ENCODE measurements around the gene CDKAL1.
"Not testable (repeated sequence)": the region's sequence is repeated elsewhere in the genome, so short reads cannot be mapped to it uniquely, and the experiment has no call there.

Gene CDKAL1

DNA sequence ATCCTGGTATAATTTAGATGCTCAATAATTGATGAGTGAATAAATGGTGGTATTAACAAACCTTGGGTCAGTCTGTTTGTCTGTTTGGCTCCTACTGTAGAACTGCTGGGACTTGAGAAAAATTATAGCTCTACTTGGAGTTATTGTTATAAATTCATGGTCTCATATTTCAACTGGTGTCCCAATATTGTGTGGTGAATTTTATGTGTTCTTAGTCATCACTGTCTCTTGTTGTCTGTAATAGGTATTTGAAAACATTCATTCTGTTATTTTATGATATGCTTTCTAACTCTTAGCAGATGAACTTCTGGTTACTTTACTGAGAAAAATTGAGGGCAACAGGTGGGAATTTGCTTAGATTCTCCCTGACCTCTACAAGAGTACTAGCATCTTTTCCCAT is 221.4 kb downstream of the CDKAL1 start:
- DNase-seq = no peak

DNA sequence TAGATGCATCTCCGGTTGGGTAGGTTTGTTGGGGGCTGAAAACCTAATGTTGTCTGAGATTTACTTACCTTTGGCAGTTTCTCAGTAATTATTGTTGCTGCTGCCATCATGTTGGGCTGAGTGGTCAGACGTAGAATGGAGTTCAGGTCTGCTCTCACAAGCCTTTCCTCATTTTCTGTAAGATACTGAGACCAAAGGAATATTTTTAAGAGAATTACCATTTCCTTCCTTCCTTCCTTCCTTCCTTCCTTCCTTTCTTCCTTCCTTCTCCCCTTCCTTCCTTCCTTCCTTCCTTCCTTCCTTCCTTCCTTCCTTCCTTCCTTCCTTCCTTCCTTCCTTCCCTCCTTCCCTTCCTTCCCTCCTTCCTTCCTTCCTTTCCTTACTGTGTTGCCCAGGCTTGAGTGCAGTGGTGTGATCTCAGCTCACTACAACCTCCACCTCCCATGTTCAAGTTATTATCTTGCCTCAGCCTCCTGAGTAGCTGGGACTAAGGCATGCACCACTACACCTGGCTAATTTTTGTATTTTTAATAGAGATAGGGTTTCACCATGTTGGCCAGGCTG is 222.4 kb downstream of the CDKAL1 start:
- not testable (repeated sequence) for DNase-seq

DNA sequence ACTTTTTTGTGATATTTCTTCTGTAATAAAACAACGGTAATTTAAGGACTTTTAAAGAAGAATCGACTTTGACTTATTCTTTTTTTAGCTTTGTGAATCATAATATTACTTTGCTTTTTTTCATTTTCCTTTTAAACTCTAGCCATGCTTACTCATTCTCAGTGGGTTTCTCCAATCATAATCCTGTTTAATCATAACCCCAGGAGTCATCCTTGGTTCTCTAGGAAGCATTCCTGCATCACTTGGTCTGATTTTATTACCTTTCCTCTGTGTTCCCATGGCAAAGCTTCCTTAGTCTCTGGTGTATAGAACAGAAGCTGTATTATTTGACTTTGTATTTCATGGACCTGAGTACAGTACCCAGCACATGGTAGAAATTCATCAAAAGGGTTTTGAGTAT is 223.5 kb downstream of the CDKAL1 start:
- no peak for DNase-seq

DNA sequence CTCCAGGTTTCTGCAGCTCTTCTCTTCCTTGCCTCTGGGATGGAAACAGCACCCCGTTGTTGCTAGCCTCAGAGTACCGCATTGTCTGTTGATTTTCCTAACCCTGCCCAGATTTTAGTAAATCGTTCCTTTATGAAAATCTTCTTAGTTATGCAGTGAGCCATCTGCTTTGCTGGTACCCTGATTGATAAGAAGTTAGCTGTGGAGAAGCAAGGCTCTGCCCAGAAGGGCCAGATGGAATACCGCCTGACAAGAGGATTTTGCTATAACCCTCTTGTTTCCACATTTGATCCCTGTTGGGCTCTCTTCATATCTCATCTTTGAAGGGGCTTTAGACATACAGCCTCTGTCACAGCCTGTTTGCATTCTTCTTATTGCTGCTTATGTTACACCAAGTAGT is 229.0 kb downstream of the CDKAL1 start:
- DNase-seq = no peak

DNA sequence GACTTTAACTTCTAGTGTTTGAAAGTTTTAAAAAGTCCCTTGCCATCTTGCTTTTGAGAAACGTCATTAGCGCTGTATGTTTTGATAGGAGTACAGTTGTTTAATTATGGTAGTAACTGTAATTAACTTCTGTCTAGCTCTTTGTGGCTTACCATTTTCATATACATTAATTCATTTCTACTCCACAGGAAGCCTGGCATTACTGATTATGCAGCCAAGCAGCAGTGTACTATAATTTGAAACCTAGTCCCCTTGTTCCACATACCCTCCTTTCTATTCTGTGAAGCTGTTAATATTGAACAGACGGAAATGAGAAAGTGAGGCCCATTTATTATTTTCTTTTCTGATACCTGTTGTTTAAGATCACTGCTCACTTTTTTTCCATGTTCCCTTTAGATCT is 235.4 kb downstream of the CDKAL1 start:
- DNase-seq = no peak

DNA sequence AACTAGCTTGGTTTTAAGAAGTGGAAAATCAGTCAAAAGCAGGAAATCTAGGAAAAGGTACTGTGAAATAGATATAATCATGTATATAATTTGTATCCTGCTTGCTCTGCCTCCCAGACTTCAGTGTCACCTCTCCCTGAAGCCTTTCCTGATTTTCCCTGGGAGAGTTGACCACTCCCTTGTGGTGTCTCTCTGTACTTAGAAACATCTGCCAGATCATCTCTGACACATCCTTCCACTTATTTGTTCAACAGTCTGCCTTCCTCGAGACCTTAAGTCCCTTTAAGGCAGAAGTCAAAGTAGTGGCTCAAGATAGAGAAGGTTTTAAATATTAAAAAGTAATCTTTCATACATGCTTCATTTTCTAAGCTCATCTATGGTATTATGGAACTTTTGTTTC is 236.5 kb downstream of the CDKAL1 start:
- no peak for DNase-seq

DNA sequence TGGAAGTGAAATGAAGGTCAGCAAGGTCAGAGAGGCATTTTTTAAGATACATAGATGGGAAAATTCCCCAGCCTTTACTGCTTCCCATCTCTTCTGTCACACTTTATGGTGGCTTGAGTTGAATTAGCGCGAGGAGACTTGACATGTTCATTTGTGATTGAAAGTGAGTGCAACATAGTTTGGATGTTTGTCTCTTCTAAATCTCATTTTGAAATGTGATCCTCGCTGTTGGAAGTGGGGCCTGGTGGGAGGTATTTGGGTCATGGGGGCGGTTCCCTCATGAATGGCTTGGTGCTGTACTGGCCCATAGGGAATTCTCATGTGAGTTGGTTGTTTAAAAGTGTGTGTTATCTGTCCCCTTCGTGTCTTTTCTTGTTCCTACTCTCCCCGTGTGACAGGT is 237.2 kb downstream of the CDKAL1 start:
- DNase-seq = no peak

DNA sequence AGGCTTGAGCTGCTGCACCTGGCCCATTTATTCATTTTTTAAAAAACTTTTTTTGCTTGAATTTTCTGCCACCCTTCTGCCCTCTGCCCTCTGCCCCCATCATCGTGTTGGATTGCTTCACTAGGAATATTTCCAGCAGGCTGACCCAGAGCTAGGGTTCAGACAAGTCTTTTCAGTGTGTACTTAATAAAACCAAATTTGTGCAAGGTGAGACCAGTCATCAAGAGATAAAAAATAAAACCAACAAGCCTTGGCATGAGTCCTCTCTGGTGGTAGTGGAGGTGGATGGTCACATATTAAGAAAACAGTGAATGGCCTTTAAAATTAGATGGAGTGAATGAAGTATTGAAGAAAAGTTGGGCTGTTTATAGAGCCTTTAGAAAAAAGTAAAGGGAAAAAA is 239.6 kb downstream of the CDKAL1 start:
- no peak for DNase-seq

DNA sequence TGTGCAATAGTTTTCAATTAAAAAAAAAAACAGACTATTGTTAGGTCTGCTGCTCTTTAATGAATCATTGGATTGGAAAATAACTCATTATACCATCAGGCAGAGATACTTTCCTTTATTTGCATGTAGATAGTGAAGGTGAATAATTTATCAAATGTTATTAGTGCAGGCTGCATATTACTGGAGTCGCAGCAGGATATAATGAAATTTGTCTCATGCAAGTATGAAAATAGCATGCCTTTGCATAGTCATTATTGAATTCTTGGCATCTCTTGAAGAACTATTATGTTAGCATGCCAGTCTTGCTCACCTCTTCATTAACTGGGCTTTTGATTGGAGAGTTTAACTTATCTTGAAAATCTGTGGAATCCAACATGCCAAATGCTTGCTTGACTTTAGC is 241.7 kb downstream of the CDKAL1 start:
- DNase-seq = no peak

DNA sequence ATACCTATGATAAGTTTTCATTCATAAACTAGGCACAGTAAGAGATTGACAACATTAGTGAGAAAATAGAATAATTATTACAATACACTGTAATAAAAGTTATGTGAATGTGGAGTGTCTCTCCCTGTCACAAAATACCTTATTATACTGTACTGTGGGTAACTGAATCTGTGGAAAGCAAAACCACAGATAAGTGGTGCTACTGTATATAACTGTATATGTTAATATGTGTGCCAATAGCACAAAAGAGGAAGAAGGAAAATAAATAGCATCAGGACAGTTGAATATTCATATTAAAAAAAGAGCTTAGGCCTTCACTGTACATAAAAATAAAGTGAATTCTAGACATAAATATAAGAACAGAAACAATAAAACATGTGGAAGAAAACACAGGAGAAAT is 243.5 kb downstream of the CDKAL1 start:
- DNase-seq = no peak

DNA sequence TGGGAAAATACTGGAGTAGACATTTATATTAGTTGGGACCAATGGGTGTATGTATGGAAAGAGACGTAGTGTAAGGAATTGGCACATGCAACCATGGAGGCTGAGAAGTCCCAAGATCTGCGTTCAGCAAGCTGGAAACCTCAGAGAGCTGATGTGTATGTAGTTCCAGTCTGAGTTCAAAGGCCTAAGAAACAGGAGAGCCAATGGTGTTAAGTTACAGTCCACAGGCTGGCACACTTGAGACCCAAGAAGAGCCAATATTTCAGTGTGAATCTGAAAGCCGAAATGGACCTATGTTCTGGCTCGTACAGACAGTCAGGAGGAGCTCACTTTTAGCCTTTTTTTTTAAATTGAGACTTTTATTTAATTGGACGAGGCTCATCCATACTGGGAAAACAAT is 244.2 kb downstream of the CDKAL1 start:
- no peak for DNase-seq

DNA sequence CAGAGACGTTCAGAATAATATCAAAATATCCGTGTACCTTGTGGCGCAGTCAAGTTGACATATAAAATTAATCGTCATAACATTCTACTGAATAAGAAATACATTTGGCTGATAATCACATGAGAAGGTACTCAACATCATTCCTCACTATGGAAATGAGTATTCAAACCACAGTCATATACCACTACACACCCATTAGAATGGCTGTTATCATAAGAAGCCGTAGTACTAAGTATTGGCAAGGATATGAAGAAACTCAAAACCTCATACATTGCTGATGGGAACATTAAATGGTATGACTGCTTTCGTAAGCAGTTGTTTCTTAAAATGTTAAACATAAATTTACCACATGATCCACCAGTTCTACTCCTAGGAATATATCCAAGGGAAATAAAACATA is 244.7 kb downstream of the CDKAL1 start:
- DNase-seq = no peak

DNA sequence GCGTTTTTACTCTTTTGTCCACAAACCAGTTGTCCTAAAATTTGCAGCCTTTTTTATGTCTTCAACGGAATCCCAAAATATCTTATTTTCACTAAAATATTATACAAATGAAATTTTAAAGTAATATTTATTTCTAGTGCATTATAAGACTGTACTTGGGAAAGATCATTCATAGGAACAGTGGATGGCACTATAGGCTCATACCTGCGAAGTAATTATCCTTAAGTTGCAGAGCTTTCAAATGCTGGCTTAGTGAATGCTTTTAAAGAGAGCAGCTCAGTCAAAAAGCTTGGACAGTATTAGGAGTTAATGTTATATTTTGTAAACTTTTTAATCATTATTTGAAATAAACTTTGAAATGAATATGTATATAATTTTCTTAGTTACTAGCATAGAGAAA is 254.9 kb downstream of the CDKAL1 start:
- no peak for DNase-seq

DNA sequence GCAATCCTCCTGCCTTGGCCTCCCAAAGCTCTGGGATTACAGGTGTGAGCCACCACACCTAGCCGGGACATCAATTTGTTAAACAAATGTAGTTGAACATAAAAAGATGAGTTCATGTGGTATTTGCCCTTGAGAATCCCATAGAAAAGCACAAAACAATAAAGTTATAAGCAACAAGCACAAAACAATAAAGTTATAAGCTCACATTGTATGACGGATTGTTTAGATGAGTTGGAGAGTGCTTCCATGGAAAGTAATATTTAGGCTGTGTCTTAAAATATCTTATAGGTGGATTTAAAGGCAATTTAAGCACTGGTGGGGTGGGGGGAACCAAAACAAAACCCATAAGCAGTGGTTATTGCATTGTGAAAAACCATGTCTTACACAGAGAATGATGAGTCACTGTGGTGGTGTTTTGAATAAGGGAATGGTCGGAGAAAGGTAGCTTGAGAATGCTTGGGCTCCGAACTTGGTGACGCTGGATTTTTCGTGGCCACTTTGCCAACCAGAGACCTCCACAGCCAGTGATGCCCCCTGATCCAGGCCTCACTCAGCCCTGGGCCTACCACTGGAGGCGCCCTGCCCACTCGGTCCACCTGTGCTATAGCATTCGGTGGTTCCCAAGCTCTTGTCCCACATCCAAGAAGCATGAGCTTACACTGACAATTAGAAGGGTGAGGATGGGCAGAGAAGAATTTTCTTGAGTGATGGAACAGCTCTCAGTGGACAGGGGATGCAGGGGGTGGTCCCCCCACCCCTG is 256.0 kb downstream of the CDKAL1 start:
- no peak for DNase-seq

DNA sequence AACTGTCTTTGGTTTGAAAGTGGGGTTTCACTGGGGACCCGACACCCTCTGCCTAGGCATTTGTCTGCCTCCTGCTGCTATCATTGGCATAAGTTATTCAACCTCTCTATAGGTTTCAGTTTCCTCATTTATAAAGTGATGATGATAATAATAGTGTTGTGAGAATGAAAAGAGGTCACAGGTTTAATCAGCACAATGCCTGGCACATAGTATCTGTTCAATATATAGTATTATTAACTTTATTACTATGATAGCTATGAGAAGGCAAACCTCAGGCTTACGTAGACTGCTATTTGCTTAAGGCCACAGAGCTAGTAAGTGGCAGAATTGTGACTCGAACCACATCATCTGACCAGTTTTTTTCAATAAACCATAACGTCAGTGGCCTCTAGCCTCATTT is 256.8 kb downstream of the CDKAL1 start:
- no peak for DNase-seq

DNA sequence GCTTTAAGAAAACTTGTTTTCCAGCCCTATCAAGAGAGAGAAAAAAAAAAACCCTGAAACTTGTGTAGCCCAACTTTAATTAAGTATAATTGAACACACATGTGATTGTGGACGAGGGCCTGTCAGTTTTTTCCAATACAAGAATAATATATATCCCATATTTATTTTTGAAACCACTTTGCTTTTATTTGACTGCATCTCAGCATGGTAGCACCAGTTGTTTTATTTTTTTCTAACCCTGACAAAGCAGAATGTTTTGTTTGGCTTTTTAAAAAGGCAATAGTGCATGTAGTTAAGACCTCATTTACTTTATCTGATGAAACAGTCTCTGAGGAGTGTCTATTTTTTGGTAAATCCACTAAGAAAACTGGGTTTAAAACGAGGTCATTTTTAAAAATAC is 257.7 kb downstream of the CDKAL1 start:
- no peak for DNase-seq

DNA sequence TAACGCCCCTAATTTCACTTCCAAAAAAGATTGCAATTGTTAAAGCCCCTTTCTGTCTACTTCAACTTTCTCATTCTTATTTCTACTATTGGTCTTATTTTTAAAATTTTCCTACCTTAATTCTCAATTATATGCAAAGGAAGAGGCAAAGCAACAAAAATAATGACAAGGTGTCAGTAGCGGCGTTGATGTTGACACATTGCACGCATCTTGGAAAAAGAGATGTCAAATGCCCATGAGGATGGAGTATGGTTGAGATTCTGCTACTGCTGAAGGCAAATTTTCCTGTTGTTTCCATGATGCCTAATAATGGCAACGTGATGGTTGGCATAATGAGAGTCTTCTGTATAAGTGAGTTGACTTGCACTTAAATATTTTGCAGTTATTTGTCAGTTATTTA is 258.9 kb downstream of the CDKAL1 start:
- no peak for DNase-seq

DNA sequence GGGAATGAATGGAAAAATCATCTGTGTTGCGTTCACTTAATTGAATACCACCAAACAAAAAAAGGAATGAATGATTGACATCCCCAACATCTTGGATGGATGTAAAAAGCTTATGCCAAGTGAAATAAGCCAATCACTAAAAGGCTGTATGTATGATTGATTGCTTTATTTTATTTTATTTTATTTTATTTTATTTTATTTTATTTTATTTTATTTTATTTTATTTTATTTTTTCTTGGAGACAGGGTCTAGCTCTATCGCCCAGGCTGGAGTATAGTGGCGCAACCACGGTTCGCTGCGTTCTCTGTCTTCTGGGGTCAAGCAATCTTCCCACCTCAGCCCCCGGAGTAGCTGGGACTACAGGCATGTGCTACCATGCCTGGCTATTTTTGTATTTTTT is 263.3 kb downstream of the CDKAL1 start:
- DNase-seq = no peak

DNA sequence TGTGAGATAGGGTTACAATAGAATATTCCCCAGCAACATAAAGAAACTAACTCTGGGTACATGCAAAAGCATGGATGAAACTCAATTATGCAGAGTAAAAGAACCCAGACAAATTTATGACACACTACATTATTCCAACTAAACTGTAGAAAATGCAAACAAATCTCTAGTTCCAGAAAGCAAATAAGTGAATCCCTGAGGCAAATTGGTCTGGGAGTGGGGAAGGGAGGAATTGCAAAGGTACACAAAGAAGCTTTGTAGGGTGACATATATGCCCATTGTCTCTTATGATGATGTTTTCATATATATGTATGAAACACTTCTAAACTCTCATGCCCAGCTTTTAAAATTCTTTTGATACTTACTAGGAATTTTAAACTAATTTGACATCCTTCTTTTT is 266.0 kb downstream of the CDKAL1 start:
- DNase-seq = no peak

DNA sequence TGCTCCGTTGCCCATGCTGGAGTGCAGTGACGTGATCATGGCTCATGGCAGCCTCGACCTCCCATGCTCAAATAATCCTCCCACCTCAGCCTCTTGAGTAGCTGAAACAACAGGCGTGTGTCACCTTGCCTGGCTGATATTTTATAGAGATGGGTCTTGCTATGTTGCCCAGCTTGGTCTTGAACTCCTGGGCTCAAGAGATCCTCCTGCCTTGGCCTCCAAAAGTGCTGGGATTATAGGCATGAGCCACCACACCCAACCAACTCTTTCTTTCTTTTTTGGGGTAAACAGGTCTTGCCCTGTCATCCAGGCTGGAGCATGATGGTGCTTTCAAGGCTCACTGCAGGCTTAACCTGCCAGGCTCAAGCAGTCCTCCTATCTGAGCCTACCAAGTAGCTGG is 266.4 kb downstream of the CDKAL1 start:
- DNase-seq = no peak

DNA sequence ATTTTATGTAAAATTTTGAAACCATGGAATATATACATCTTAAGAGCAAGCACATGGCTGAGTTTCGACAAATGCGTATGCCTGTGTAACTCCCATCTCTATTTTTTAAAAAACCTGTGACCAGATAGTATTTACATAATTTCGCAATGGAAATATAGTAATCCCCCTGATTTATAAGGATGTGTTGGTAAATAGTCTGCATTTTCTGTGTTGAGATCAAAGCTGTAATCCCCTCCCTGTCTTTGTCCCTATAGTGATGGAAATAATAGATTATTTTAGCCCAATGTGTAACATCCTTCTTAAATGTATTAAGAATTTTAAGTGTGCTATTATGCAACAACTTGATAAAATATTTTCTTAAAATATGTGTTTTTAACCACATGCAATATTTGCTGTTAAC is 267.3 kb downstream of the CDKAL1 start:
- DNase-seq = no peak

DNA sequence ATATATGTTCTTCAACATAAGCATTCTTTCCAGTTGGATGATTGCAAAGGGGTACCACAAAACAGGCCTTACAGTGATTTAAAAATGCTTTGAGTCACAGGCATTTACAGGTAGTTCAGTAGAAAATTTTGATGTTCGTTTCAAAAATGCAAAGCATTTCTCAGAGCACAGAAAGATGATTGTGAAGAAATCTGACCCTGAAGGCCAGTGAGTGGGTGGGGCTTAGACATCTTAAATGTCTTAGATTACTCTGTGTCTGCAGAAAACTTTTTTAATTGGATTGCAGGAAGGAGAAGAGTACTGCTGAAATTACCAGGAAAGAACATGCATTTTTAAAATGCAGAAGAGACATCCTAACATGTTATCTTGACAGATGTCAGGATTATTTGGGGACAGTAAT is 268.3 kb downstream of the CDKAL1 start:
- DNase-seq = no peak

DNA sequence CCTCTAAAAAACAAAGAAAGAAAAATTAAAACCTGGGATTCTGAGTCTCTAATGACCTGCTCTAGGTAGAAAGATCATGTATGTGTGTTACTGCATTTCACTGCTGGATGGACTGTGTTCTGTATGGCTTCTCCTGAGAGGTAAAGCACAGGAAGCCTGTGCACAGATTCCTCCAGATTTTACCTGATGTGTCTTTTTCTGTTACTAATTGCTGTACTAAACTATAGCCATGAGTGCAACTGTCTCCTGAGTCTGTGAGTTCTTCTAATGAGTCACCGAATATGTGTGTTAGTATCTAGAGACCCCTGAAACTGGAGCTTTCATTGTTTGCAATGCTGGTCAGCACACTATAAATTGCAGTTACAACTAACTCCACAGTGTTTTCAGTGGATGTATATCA is 270.8 kb downstream of the CDKAL1 start:
- no peak for DNase-seq

DNA sequence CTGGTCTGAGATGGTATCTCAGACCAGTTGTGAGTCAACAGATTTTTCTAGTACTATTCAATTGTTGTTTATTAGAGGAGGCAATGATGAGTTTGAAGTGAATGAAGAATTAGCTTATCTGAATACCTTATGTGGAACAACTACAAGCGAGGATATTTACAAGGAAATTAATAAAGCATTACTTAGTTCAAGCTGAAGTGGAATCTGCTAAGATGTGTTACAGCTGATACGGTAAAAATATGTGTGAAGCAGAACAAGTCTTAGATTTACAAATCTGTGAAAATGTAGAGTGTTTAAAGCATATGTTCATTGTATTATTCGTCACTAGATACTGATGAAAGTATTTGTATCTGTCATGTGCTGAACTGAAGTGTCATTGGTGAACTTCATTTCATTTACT is 272.4 kb downstream of the CDKAL1 start:
- DNase-seq = no peak

DNA sequence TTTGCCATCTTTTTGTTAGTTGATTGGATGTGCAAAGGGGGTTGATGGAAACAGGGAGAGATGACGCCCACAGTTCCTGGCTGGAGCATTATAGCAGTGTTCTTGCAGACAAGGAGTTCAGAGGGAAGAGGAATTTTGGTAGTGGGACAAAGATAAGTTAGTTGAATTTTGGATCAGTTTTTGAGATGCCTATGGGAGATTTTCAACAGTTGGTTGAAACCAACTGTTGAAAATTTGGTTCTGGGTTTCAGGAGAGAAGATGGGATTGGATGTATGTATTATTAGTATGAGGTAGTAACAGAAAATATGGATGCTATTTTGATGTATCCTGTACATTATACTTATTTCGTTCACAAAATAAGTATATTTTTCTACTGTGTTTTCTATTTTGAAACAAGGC is 274.2 kb downstream of the CDKAL1 start:
- DNase-seq = no peak

Data from bone marrow (tissue), 2 donors.